ENCODE data around the gene OR10J4. TPM values are rescaled to one million over a fixed set of nuclear protein-coding genes. Genes with fewer than 3 reads are reported as not detected.
"Not testable (repeated sequence)": the region's sequence is repeated elsewhere in the genome, so short reads cannot be mapped to it uniquely, and the experiment has no call there.

OR10J4 gene
- not detected in 2 replicates for total RNA-seq (2014; rRNA removed; shearing (Covaris generic))

DNA sequence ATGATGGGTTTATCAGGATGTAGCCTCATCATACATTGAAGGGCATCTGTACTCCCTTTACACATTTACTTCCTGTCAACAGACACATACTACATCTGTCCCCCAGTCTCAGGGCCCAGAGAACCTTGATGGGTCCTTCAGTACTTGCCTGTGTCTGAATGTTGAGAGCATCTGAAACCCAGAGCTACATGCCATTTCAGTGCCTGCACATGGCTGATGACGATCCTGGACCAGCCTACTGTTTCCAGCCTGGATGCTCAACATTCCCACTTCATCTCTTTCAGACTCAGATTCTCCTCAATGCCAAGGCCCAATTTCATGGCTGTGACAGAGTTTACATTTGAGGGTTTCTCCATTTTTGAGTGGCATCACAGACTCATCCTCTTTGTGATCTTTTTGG is at the start of gene OR10J4:
Gene OR10J4, plus strand, starts transcription at position 301 of the 400 bp plus-strand sequence.
- DNase-seq (ENCODE audit: low read depth): no peak

DNA sequence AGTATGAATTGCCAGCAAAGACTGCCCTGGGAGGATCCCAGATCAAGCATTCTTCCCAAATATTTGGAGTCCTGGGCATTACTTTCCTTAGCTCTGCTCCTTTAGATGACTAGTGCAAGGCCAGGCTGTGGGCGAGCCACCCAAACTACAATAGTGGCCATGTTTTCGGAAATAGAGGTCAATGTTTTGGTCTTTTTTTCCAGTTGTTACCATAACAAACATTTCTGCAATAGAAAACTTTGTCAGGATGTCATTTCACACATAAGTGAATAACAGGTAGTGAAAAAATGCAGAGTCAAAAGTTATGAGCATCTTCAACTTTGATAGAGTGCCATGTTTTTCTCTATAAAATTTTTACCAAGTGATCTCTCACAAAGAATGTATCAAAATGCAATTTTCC is 25.2 kb upstream of the OR10J4 start:
- DNase-seq (ENCODE audit: low read depth): no peak

DNA sequence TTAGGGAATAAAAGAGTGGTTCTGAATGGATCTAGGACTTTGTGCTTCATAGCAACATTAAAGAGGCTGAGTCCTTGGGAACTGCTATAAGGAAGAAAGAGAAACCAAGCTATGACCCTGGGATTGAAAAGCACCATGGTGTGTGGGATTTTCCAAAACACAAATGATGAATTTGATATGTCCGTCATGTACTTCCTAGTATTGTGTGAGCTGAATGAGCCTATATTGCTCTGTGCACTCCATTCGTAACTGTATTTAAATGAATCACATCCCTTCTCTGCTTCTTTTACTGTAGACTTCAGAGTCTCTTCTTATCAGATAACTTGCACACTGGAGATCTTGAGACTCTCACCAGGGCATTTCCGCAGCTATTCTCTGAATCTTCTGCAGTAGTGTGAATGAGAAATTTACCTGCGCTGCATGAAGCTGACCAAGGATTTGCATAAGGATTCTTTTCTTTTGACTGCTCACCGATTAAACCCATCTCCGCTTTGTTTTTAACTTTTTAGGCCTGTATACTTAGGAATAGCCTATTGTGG is 23.1 kb upstream of the OR10J4 start:
- DNase-seq (ENCODE audit: low read depth): no peak

- no peak for DNase-seq (ENCODE audit: low read depth)
These were observed 10.2 kb upstream of the OR10J4 start for GRCh38 chr1:159421821-159422220.

DNA sequence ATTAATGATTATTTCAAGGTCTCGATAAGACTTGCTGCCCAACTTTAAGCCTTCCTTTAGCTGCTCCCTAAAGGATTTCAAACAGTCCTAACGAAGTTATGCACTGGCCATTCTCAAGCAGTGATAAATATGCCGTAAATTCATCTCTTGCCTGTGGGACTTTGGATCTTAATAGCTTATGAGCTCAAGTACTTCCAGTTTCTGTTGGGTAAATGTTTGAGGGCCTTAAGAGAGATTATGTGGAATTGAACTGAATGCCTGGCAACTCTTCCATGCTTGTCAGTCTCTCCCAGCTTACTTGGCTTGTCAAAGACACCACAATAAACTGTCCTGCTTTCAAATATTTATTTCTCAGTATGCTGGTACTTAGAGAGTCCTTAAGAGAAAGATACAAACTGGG is 3.5 kb upstream of the OR10J4 start:
- DNase-seq (ENCODE audit: low read depth): no peak

GRCh38 chr1:159429074-159429861 is 2.7 kb upstream of the OR10J4 start:
- peak; percentile 55 for DNase-seq (ENCODE audit: low read depth)

GRCh38 chr1:159430985-159431384 is 1.0 kb upstream of the OR10J4 start:
- no peak for DNase-seq (ENCODE audit: low read depth)

DNA sequence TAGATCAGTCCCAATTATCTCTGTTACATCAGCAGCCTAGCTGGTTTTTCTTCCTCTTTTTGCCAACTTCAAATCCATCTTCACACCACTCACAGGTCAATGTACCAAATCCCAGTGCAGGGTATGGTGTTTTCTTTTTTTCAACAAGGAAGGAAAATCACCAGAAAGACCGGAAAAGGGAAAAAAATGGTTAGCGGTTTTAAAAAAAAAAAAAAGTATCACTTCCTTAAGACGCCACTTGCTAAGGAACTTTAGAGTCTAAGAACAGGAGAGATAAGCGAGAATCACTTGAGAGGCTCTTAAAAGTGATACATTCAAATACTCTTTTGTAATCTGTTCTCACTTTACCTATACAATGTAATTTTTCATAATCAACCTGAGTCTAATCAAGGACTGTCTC is 4.5 kb downstream of the OR10J4 start:
- DNase-seq (ENCODE audit: low read depth): no peak

DNA sequence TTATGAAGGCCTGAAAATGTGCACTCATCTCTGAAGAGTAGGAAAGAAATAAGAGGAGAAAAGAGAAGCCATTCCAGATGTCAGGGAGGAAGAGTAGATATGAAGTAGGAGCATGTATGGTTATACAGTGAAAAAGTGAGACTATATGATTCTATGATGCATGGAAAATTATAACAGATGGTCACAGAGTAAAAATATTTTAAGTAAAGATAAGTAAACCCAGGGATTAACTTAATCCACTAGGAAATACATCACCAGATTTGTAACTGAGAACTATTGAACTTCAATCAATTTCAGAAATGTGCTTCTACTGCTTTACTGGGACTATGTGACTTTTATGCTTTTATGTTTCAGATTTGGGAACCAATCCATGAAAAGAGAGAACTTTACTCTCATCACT is 7.4 kb downstream of the OR10J4 start, which contains the start of gene OR10J1:
Gene OR10J1, plus strand, starts transcription at position 301 of the 400 bp plus-strand sequence. Its CDS starts 70 bp downstream, at position 371.
- no peak for DNase-seq (ENCODE audit: low read depth)

DNA sequence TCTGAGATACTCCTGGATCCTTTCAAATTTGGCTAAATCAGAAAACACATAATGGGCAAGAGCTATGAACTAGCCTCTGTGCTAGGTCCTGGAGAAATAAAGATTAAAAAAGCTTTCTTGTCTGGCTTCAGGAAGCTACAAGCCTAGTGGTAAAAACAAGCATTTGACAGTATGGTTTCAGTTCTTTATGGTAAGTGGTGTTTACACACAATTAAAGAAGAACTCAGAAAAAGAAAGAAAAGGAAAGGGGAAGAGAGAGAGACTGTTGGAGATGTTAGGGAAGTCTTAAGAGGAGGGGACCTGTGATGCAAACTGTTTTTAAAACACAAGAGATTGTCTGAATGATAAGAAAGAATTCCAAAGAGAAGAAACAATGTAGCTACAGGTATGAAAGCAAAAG is 9.4 kb downstream of the OR10J4 start:
- DNase-seq (ENCODE audit: low read depth): no peak

GRCh38 chr1:159442428-159442827 is 10.4 kb downstream of the OR10J4 start:
- DNase-seq (ENCODE audit: low read depth): no peak

GRCh38 chr1:159443066-159443750 is 11.2 kb downstream of the OR10J4 start:
- DNase-seq (ENCODE audit: low read depth): no peak

GRCh38 chr1:159444511-159444910 is 12.5 kb downstream of the OR10J4 start:
- no peak for DNase-seq (ENCODE audit: low read depth)

- DNase-seq (ENCODE audit: low read depth): no peak
These were observed 16.2 kb downstream of the OR10J4 start for GRCh38 chr1:159448181-159448580.

GRCh38 chr1:159449605-159450004 is 17.6 kb downstream of the OR10J4 start:
- not testable (repeated sequence) for DNase-seq (ENCODE audit: low read depth)

DNA sequence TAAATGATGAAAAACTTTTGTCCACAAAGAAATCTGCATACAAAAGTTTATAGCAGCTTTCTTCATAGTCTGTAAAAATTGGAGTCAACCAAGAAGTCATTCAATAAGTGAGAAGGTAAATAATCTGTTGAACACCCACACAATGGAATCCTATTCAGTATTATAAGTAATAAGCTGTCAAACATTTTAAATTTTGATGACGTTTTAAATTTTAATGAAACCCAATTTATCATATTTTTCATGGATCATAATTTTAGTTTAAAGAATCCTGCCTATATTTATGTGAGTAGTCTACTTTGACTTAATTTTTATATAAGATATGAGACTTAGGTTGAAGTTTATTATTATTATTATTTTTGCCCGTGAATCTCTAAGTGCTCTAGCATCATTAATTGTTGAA is 27.5 kb downstream of the OR10J4 start:
- DNase-seq (ENCODE audit: low read depth): no peak

- DNase-seq (ENCODE audit: low read depth): peak; percentile 21
These were observed 33.2 kb downstream of the OR10J4 start for GRCh38 chr1:159465191-159465603.

GRCh38 chr1:159468321-159468720 is 36.3 kb downstream of the OR10J4 start:
- DNase-seq (ENCODE audit: low read depth): no peak

DNA sequence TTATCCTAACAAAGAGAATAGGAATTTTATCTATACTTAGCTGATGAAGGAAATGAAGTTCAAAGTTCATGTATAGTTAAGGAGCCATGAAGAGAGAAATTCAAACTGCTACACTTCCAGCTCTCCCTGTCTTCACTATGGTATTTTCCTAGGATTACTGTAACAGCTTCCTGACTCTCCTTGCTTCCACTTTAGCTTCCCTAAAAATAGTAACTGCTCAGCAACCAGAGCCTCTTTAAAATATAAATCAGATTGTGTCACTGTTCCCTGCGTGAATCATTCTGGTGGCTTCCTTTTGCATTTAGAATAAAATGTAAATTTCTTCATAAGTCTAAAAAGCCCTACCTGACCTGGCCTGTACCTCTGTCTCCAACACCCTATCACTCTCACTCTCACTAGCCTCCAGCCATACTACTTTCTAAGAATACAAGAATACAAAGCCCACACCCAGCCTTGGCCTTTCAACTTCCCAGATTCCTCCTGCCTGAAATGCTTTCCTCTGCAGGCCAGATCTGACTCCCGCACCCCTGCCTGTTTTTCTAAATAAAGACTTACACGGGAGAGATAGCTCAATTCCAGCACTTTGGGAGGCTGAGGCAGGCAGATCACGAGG is 38.0 kb downstream of the OR10J4 start:
- DNase-seq (ENCODE audit: low read depth): no peak

DNA sequence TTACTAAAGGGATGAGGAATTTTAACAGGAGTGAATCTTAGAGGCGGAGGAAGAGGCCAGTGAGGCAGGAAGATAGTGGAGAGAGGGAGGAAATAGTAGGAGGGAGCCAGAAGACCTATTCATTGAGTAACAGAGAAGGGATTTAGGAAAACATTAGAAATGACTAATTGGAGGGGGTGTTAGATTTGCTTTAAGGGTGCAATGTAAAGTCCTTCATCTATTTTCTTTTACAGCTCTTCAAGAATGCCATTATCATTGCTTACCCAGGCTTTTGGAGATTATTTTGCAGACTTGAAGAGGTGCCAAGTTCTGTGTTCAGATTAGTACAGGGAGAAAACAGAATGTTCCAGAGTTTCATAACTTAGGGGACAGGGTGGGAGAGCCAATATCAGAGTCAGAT is 41.3 kb downstream of the OR10J4 start:
- no peak for DNase-seq (ENCODE audit: low read depth)

- DNase-seq (ENCODE audit: low read depth): no peak
These were observed 42.9 kb downstream of the OR10J4 start for GRCh38 chr1:159474926-159475325.

All from RPMI7951 (cell line).